ENCODE measurements around the gene TSPAN18. TPM values are rescaled to one million over a fixed set of nuclear protein-coding genes. Genes with fewer than 3 reads are reported as not detected.

Gene TSPAN18
- total and polyA plus RNA-seq, 10 of the 15 experiments (the other 5 are each of a cell fraction or from before 2014, with no cell fraction given), result 0.02 to 0.77 (median 0.13) TPM; not detected in 1

GRCh38 chr11:44915004-44915403 lies 188.2 kb downstream of the TSPAN18 start:
- Histone ChIP-seq H3K4me1 (ENCODE audit: control insufficient read depth, insufficient read depth, low read length) (peaks cover 7% of the 10 kb centered on the region), H3K9ac (ENCODE audit: control insufficient read depth, insufficient read depth, low read length) (no peak overlapping the region), H3K27me3 (replicated peaks in 1 of 2; ENCODE audit: control insufficient read depth in 2 of 2, insufficient read depth in 2 of 2, low read length in 1 of 2) (no peaks in the 10 kb centered on the region; a peak in 1 of 4 replicates), H4K20me1 (ENCODE audit: control insufficient read depth, insufficient read depth) (no peaks in the 10 kb centered on the region), H3K4me3 (no peak overlapping the region), H3K36me3 (ENCODE audit: control insufficient read depth in 2 of 2, insufficient read depth in 2 of 2, low read length in 1 of 2) (no peaks in the 10 kb centered on the region), H3K9me3 (replicated peaks; ENCODE audit: control insufficient read depth, insufficient read depth, low read length) (no peaks in the 10 kb centered on the region), H3K27ac (ENCODE audit: control insufficient read depth, insufficient read depth) (no peak overlapping the region), H3K79me2 (ENCODE audit: control insufficient read depth, insufficient read depth, low read length) (no peaks in the 10 kb centered on the region), H2AFZ (ENCODE audit: control insufficient read depth, low read depth, low read length) (no peak overlapping the region), H3K4me2 (ENCODE audit: control insufficient read depth, insufficient read depth) (no peak overlapping the region)
- intact Hi-C loops (cut with micrococcal nuclease; ENCODE audit: unreplicated experiment) (loop anchor here (10.0 kb wide), 2 partner anchors 260 to 630 kb away; no protein-coding TSS in a partner anchor), in situ Hi-C loops (cut with MboI) (loop anchor here (10.0 kb wide), 1 partner anchor 190 kb away; the partner anchor contains the start of gene TSPAN18)
- ATAC-seq (no peak), DNase-seq (ENCODE audit: low read depth, low spot score) (no peak), FAIRE-seq (no peak)
- no TSS peak for BruUV-seq (replicated peaks)
- SMC1A ChIA-PET (ENCODE audit: uncharacterized antibody, unreplicated experiment), result interaction anchor here (0.5 to 1.5 kb wide), 2 partner anchors 53 to 220 kb away, joined by 3 to 4 read pairs; no protein-coding TSS in a partner anchor
- CTCF ChIA-PET, result interaction anchor here (0.6 to 1.6 kb wide), 2 partner anchors 108 to 358 kb away, joined by 3 to 6 read pairs; no protein-coding TSS in a partner anchor
- POLR2A ChIA-PET, result no interaction called here
- RAD21 ChIA-PET (ENCODE audit: unreplicated experiment), result no interaction called here
- 34% methylated on average over 10 of the region's 10 CpGs for WGBS (ENCODE audit: insufficient coverage, insufficient replicate concordance, low lambda C conversion rate, missing lambda C conversion rate)
- TF ChIP-seq ATF2 (IDR thresholded peaks at IDR 0.05; ENCODE audit: low read length) (no peak), NFIC (IDR thresholded peaks at IDR 0.05; ENCODE audit: low read depth, low read length) (no peak), YBX1 (IDR thresholded peaks at IDR 0.05) (no peak), CHD2 (IDR thresholded peaks at IDR 0.05; ENCODE audit: borderline replicate concordance, low read depth, low read length) (no peak), HDGF (IDR thresholded peaks at IDR 0.05) (no peak), POLR2AphosphoS5 (IDR thresholded peaks at IDR 0.05; ENCODE audit: low read length) (no peak), TCF12 (IDR thresholded peaks at IDR 0.05; ENCODE audit: low read depth, low read length) (no peak), ZZZ3 (IDR thresholded peaks at IDR 0.05; ENCODE audit: control insufficient read depth, insufficient read length, low read depth) (no peak), ZNF384 (IDR thresholded peaks at IDR 0.05; ENCODE audit: borderline replicate concordance, low read depth, low read length) (no peak), IRF3 (IDR thresholded peaks at IDR 0.05) (no peak), ZNF274 (IDR thresholded peaks at IDR 0.05; ENCODE audit: insufficient read depth, insufficient read length) (no peak), RAD21 (IDR thresholded peaks at IDR 0.05; ENCODE audit: insufficient read depth, low read depth, low read length) (no peak), RB1 (IDR thresholded peaks at IDR 0.05; ENCODE audit: borderline replicate concordance) (no peak), SUZ12 (IDR thresholded peaks at IDR 0.05; ENCODE audit: unreplicated experiment) (no peak), SIN3A (IDR thresholded peaks at IDR 0.05; ENCODE audit: low read depth, low read length) (no peak), HDAC6 (IDR thresholded peaks at IDR 0.05; ENCODE audit: unreplicated experiment) (no peak), ZNF592 (IDR thresholded peaks at IDR 0.05) (no peak), NRF1 (conservative IDR thresholded peaks at IDR 0.05; ENCODE audit: low read depth, low read length) (no peak)
